Vagina (tissue), 2 donors: Measurements from ENCODE around the gene SPAG16. TPM values are rescaled to one million over a fixed set of nuclear protein-coding genes. Genes with fewer than 3 reads are reported as not detected.

ENCODE experiments used
- DNase-seq, 2 donors: peaks; one replicate each; pipeline ENCODE4 v3.0.0-alpha.2; 2017; ENCODE audit errors: extremely low spot score in 2 of 2
- H3K27ac ChIP-seq: fragments of 200-600 bp; sonication (generic); one replicate; pipeline ENCODE4 v1.5.1; 2019
- H3K27me3 ChIP-seq: fragments of 200-600 bp; sonication (generic); one replicate; pipeline ENCODE4 v1.5.1; 2019
- H3K36me3 ChIP-seq, 2 donors: fragments of 200-600 bp; sonication (generic); one replicate each; pipeline ENCODE4 v1.5.1; 2017 to 2019
- H3K4me1 ChIP-seq: fragments of 200-600 bp; sonication (generic); one replicate; pipeline ENCODE4 v1.5.1; 2019
- H3K4me3 ChIP-seq, 2 donors: fragments of 200-600 bp; sonication (generic); 1 replicate in 1 of 2; 2 replicates in 1 of 2; pipeline ENCODE4 v1.5.1; 2016 to 2019
- H3K9me3 ChIP-seq: fragments of 200-600 bp; sonication (generic); one replicate; pipeline ENCODE4 v1.5.1; 2019
- CTCF ChIP-seq, 3 experiments: fragments of 450-650 bp in 2 of 3; fragments of 200-600 bp in 1 of 3; sonication (generic) in 1 of 3; IDR thresholded peaks; one replicate each; pipeline ENCODE4 v1.5.1; 2017 to 2019; ENCODE audit warnings: antibody characterized with exemption in 3 of 3, mild to moderate bottlenecking in 2 of 3, moderate library complexity in 2 of 3
- POLR2A ChIP-seq, 2 donors: fragments of 450-650 bp; IDR thresholded peaks; one replicate each; pipeline ENCODE4 v1.6.1; 2017; ENCODE audit warnings: antibody characterized with exemption in 2 of 2, mild to moderate bottlenecking in 2 of 2, moderate library complexity in 2 of 2
- POLR2AphosphoS5 ChIP-seq, 2 donors: sonication (generic); formaldehyde crosslinking; IDR thresholded peaks; one replicate each; pipeline ENCODE4 v1.9.0; 2017; ENCODE audit warnings: antibody characterized with exemption in 2 of 2, mild to moderate bottlenecking in 2 of 2, low read depth in 1 of 2; ENCODE audit not compliant: insufficient read depth in 1 of 2
- intact Hi-C: fragments of 100-400 bp; cut with DNase I; formaldehyde crosslinking; loops from one replicate; pipeline ENCODE4 v1.15.1; 2023
- total RNA-seq: library from RNA; depleted of rRNA; stranded (reverse); fragments of >200 nt; gene quantifications from one replicate; pipeline ENCODE4 v1.2.3, GENCODE V29; 2016

SPAG16 gene
- total RNA-seq: 30.2 TPM

- peak within 1 kb of the TSS; percentile 67 for H3K27ac ChIP-seq
- TF ChIP-seq POLR2AphosphoS5 (IDR thresholded peaks at IDR 0.05; ENCODE audit: insufficient read depth in 1 of 2, low read depth in 1 of 2) (peak; percentile 27 to 76), CTCF (IDR thresholded peaks at IDR 0.05) (peak in 1 of 3 experiments; percentile 21), POLR2A (IDR thresholded peaks at IDR 0.05) (no peak)
- peaks cover 11% of the 10 kb centered on the region for H3K4me1 ChIP-seq
- intact Hi-C loops: no loop called here
- H3K4me3 ChIP-seq: peak within 1 kb of the TSS; percentile 62 to 69
- peak in 1 of 2 donors; percentile 94 for DNase-seq
- H3K27me3 ChIP-seq: no peaks in the 10 kb centered on the region
- no peaks in the 10 kb centered on the region for H3K36me3 ChIP-seq
- no peaks in the 10 kb centered on the region for H3K9me3 ChIP-seq
Observed at GRCh38 chr2:213284105-213285090, at the start of gene SPAG16. Gene SPAG16, plus strand, starts transcription at chr2:213284464.

GRCh38 chr2:213234641-213235040 lies 49.6 kb upstream of the SPAG16 start:
- H3K4me3 ChIP-seq: no peak overlapping the region
- DNase-seq: no peak
- H3K27ac ChIP-seq: no peak overlapping the region
- TF ChIP-seq CTCF (IDR thresholded peaks at IDR 0.05): no peak
- TF ChIP-seq POLR2A (IDR thresholded peaks at IDR 0.05): no peak
- intact Hi-C loops: no loop called here
- H3K4me1 ChIP-seq: peaks cover 12% of the 10 kb centered on the region
- no peaks in the 10 kb centered on the region for H3K27me3 ChIP-seq
- no peaks in the 10 kb centered on the region for H3K36me3 ChIP-seq
- no peaks in the 10 kb centered on the region for H3K9me3 ChIP-seq

GRCh38 chr2:213235741-213236140 lies 48.5 kb upstream of the SPAG16 start:
- no peak overlapping the region for H3K27ac ChIP-seq
- TF ChIP-seq CTCF (IDR thresholded peaks at IDR 0.05): no peak
- TF ChIP-seq POLR2A (IDR thresholded peaks at IDR 0.05): no peak
- TF ChIP-seq POLR2AphosphoS5 (IDR thresholded peaks at IDR 0.05; ENCODE audit: insufficient read depth in 1 of 2, low read depth in 1 of 2): no peak
- intact Hi-C loops: no loop called here
- no peaks in the 10 kb centered on the region for H3K36me3 ChIP-seq
- no peaks in the 10 kb centered on the region for H3K9me3 ChIP-seq
- H3K4me1 ChIP-seq: peaks cover 12% of the 10 kb centered on the region
- no peak for DNase-seq
- H3K27me3 ChIP-seq: no peaks in the 10 kb centered on the region
- no peak overlapping the region for H3K4me3 ChIP-seq

- TF ChIP-seq POLR2AphosphoS5 (IDR thresholded peaks at IDR 0.05; ENCODE audit: insufficient read depth in 1 of 2, low read depth in 1 of 2) (no peak), POLR2A (IDR thresholded peaks at IDR 0.05) (no peak), CTCF (IDR thresholded peaks at IDR 0.05) (no peak)
- DNase-seq: no peak
- H3K4me3 ChIP-seq: no peak overlapping the region
- peaks cover 12% of the 10 kb centered on the region for H3K4me1 ChIP-seq
- no peaks in the 10 kb centered on the region for H3K27me3 ChIP-seq
- no peaks in the 10 kb centered on the region for H3K9me3 ChIP-seq
- no peaks in the 10 kb centered on the region for H3K36me3 ChIP-seq
- H3K27ac ChIP-seq: no peak overlapping the region
- intact Hi-C loops: no loop called here
Observed at GRCh38 chr2:213237251-213237650, 47.0 kb upstream of the SPAG16 start.

GRCh38 chr2:213237787-213238186 lies 46.5 kb upstream of the SPAG16 start:
- TF ChIP-seq POLR2A (IDR thresholded peaks at IDR 0.05) (no peak), POLR2AphosphoS5 (IDR thresholded peaks at IDR 0.05; ENCODE audit: insufficient read depth in 1 of 2, low read depth in 1 of 2) (no peak), CTCF (IDR thresholded peaks at IDR 0.05) (no peak)
- no peak overlapping the region for H3K27ac ChIP-seq
- no peak overlapping the region for H3K4me3 ChIP-seq

More at GRCh38 chr2:213237787-213238186, 46.5 kb upstream of the SPAG16 start:
- Histone ChIP-seq H3K4me1 (peaks cover 12% of the 10 kb centered on the region), H3K27me3 (no peaks in the 10 kb centered on the region), H3K9me3 (no peaks in the 10 kb centered on the region), H3K36me3 (no peaks in the 10 kb centered on the region)
- intact Hi-C loops: no loop called here
- DNase-seq: no peak
